ENCODE data around the gene ZSCAN1.
"Not testable (repeated sequence)": the region's sequence is repeated elsewhere in the genome, so short reads cannot be mapped to it uniquely, and the experiment has no call there.

The ZSCAN1 gene

GRCh38 chr19:58033741-58034476 lies at the start of gene ZSCAN1:
Gene ZSCAN1 (plus strand): TSS chr19:58034025. CDS start chr19:58037837, 3,812 bp downstream.
- DNase-seq = peak; percentile 26

DNA sequence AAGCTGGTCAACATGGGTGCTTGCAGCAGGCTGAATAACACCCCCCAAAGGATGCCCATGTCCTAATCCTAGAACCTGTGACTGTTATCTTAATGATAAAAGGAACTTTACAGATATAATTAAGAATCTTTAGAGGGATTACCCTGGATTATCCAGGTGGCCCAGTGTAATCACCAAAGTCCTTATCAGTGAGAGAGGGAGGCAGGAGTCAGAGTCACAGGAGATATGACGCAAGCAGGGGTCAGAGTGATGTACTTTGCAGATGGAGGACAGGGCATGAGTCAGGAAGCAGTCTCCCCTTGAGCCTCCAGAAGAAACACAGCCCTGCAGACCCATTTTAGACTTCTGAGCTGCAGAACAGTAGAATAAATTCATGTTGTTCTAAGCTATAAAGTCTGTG lies 41.0 kb upstream of the ZSCAN1 start:
- DNase-seq = no peak

DNA sequence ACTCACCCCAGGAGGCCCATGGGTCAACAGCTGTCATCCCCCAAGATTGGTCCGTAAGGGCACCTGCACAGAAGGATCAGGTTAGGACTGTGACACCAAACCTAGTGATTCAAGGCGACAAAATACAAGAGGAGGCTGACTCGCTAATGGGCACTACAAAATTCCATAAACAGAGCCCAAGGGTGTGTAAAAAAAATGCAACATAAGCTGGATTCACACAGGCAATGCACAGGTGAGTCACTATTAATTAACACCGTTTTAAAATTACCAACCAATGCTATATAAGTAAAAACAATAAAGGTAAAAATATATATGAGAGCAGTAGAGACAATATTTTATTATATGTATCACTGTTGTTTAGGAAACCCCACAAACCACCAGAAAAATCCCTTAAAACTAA lies 33.1 kb upstream of the ZSCAN1 start:
- no peak for DNase-seq

DNA sequence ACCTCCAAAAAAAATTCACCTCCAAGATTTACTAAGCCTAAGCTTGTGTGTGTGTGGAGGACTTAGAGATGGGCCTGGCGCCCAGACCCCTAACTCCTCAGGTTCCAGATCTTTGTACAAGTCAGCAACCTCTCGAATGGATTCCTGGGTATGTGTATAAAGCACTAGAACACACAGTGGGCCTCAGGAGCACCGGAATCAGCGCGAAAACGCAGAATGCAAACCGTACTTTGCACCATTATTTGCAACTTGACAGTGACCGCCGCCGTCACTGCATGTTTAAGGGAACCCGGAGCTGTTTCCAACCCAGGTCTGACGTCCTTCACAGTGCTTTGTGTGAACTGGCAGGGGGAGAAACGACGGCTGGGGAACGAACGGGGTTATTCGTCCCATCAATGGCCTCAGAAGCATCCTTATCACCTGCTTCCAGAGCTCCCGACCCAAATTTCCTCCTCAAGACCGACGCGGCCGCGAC lies 31.9 kb upstream of the ZSCAN1 start:
- DNase-seq = peak in 1 of 2 experiments; percentile 2

DNA sequence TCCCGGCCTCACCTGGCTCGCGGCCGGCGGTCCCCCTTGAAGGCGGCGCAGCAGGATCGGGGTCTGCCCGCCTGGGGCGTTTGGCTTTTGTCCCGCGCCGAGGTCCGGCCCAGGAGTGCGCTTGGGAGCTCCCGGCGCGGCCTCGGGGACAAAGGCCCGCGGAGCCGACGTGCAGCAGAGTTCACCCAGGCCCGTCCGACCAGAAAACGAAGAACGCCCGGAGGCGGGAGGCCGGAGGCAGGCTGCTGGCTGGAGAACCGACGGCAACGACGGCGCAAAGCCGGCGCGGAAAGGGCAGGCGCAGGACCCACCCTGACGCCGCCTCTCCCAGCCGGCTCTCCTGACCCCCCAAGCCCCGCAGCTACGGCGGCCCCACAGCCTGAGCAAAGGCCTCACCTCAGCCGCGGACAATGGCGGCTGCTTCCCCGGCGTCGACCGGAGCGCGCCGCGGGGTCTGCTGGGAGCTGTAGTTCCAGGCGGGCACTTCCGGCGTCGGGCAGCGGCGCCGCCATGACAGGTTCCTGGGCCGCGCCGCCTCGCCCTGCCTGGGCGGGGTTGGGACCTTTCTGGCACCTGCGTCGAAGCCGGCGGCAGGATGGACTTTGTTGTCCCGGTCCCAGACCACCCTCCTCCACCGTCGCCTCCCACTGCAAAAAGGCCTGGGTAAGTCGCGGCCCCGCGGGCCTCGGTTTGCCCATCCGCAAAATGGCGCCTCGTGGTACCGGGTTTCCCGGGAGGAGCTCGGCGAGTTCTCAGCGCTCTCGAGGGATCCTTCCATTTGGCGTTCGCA lies 31.2 kb upstream of the ZSCAN1 start, which contains the start of gene ZNF606:
TSS of gene ZNF606 (minus strand) at position 437 of the 790 bp plus-strand sequence. CDS start 1,501 bp downstream, outside the sequence.
- DNase-seq = peak; percentile 82 to 83

- DNase-seq = no peak
These were observed 30.5 kb upstream of the ZSCAN1 start for GRCh38 chr19:58003174-58003828.

DNA sequence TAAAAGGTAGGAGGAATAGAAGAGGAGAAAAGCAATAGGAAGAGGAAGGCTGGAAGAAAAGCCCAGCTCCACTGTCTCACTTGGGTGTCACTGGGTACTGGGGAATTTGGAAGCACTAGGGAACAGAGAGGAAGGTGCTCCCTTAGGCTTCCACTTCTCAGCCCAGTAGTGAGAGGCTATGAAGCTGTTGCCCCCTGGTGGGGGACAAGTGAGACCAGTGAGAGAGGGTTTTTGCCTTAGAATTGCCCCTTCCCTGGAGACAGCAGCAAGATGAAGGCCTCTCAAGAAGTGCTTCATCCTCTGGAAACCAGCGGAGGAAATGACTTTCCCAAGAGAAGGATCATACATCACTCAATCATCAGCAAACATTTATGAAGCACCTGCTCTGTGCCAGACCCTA lies 26.5 kb upstream of the ZSCAN1 start:
- DNase-seq = no peak

- not testable (repeated sequence) for DNase-seq
These were observed 24.9 kb upstream of the ZSCAN1 start for GRCh38 chr19:58008877-58009276.

- DNase-seq = no peak
These were observed 24.5 kb upstream of the ZSCAN1 start for GRCh38 chr19:58009301-58009665.

- DNase-seq = peak; percentile 39 to 47
These were observed 24.0 kb upstream of the ZSCAN1 start for GRCh38 chr19:58009666-58010301.

GRCh38 chr19:58010507-58010906 lies 23.3 kb upstream of the ZSCAN1 start:
- DNase-seq = no peak

DNA sequence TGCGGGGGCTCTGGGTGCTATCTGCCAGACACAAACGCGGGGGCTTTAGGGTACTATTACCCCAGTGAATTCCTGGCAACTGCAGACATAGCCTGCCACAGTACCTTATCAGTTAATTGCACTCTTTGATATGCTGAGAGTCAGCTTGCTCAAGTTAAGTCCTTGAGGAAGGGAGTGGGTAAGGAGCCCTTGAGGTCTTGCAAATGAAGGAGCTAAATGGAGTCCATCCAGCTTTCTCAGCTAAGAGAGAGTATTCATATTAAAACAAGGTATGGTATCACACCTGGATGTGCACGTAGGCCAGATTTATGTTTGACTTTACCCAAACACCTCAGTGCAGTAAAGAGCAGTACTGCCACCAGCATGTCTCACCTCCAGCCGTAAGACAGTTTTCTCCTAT lies 19.7 kb upstream of the ZSCAN1 start:
- DNase-seq = no peak

DNA sequence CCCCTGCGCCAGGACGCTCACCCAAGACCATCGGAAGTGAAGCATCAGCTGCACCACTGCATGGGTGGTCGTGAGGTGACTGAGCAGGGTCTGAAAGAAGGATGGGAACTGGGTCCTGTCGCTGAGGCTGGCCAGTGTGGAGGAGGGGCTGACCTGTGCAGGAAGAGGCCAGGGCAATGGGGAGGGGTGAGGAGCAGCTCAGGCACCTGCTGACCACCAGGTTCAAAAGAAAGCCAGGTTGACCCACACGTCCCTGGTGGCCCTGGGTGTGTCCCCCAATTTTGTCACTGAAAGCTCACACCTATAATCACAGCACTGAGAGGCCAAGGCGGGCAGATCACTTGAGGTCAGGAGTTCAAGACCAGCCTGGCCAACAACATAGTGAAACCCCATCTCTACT lies 13.7 kb upstream of the ZSCAN1 start:
- no peak for DNase-seq

DNA sequence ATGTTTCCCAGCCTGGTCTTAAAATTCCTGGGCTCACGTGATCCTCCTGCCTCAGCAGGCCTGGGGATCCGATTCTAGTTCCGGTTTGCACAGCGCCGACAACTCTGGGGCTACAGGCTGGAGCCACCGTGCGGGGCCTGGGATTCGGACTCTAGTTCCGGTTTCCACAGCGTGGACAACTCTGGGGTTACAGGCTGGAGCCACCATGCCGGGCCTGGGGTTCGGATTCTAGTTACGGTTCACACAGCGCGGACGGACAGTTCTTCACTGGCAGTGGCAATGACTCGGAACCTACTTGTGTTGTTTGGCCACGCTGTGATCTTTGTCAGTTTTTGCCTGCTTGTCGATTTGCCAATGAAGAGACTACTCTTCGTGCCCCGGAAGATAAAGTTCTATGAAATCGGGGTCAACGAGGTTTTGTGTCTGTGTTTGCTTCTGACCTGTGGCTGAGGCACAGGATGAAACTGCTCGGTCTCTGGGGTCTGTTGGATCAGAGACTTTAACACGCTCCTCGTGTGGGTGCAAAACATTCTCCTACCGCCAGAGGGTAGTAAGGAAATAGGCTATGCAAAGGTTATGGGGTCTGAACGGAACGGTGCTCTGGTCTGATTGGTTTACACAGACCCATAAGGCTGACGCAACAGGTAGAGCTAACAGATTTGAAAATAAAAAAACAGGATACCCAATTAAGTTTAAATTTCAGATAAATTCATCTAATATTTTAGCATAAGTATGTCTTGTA lies 12.1 kb upstream of the ZSCAN1 start:
- DNase-seq = peak; percentile 13 to 37

DNA sequence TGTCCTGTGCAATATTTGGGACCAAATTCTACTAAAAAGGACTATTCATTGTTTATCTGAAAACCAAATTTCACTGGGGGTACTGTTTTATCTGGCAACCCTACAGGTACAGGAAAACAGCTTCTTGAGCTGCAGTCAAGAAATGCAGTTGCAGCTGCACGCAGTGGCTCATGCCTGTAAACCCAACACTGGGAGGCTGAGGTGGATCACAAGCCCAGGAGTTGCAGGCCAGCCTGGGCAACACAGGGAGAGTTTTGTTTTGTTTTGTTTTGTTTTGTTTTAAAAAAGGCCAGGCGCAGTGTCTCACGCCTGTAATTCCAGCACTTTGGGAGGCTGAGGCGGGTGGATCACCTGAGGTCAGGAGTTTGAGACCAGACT lies 11.6 kb upstream of the ZSCAN1 start:
- DNase-seq = no peak

- DNase-seq = no peak
These were observed 9.2 kb upstream of the ZSCAN1 start for GRCh38 chr19:58024661-58025060.

- no peak for DNase-seq
These were observed 610 bp downstream of the ZSCAN1 start for GRCh38 chr19:58034477-58034793.

GRCh38 chr19:58035863-58036262 lies 2.0 kb downstream of the ZSCAN1 start:
- DNase-seq = no peak

GRCh38 chr19:58037927-58038687 lies 4.3 kb downstream of the ZSCAN1 start:
- DNase-seq = no peak

DNA sequence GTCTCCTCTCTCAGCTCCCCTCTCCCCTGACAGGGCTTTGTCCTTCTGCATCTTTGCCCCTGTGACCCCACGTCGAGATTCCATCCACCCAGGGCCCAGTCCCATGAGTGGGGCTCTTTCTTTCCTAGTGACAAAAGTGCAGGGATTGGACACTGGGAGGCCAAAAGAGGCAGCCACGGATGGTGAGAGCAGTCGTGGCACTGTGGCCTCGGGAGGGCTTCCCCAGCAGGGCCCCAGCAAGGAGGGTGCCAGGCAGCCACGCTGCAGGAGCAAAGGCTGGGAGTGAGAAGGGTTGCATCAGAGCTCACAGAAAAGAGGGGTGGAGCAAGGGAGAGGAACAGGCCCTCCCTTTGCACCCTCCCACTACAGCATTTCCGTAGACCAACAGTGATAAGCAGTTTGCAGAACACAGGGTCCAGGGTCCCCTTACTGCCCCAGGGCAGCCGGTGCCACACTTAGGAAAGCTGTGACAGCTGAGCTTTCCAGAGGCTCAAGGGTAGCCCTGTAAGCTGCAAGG lies 4.9 kb downstream of the ZSCAN1 start:
- DNase-seq = no peak

- DNase-seq = no peak
These were observed 7.1 kb downstream of the ZSCAN1 start for GRCh38 chr19:58040751-58041525.
